Nephron (organoid): ENCODE data around the gene C5orf47.
A peak's percentile ranks its signal among the peaks of the same experiment; 100 is the strongest.
"Not testable (repeated sequence)": the region's sequence is repeated elsewhere in the genome, so short reads cannot be mapped to it uniquely, and the experiment has no call there.

ENCODE experiments used
- H3K27ac Mint-ChIP-seq, 3 experiments: 2 replicates each; pipeline ENCODE4 v1.8.0; 2020; ENCODE audit warnings: mixed read lengths in 3 of 3, mild to moderate bottlenecking in 2 of 3, moderate library complexity in 1 of 3
- H3K27me3 Mint-ChIP-seq: 2 replicates; pipeline ENCODE4 v1.8.0; 2021; ENCODE audit warnings: low read depth, mild to moderate bottlenecking, moderate library complexity, mixed read lengths
- H3K36me3 Mint-ChIP-seq: 2 replicates; pipeline ENCODE4 v1.8.0; 2020; ENCODE audit warnings: low read depth, mixed read lengths
- H3K4me1 Mint-ChIP-seq: 2 replicates; pipeline ENCODE4 v1.8.0; 2020; ENCODE audit warnings: mixed read lengths
- H3K4me3 Mint-ChIP-seq, 3 experiments: 2 replicates each; pipeline ENCODE4 v1.8.0; 2020; ENCODE audit warnings: mild to moderate bottlenecking in 3 of 3, mixed read lengths in 3 of 3, moderate library complexity in 2 of 3
- H3K9me3 Mint-ChIP-seq: 2 replicates; pipeline ENCODE4 v1.8.0; 2020; ENCODE audit warnings: mixed read lengths
- TF ChIP-seq, protein P1 (sequence below), 3 experiments: fragments of 200-600 bp; sonication (generic); IDR thresholded peaks; one replicate each; pipeline ENCODE4 v1.5.0; 2021; ENCODE audit warnings: antibody characterized with exemption in 3 of 3; ENCODE audit not compliant: unreplicated experiment in 3 of 3

The C5orf47 gene

GRCh38 chr5:174003795-174004194, 14.8 kb downstream of the C5orf47 start:
- H3K4me1 Mint-ChIP-seq = no peaks in the 10 kb centered on the region
- no peaks in the 10 kb centered on the region for H3K9me3 Mint-ChIP-seq
- H3K36me3 Mint-ChIP-seq = no peaks in the 10 kb centered on the region
- H3K27me3 Mint-ChIP-seq = no peaks in the 10 kb centered on the region
- no peak overlapping the region for H3K27ac Mint-ChIP-seq
- H3K4me3 Mint-ChIP-seq = no peak overlapping the region
- TF ChIP-seq, protein P1, sequence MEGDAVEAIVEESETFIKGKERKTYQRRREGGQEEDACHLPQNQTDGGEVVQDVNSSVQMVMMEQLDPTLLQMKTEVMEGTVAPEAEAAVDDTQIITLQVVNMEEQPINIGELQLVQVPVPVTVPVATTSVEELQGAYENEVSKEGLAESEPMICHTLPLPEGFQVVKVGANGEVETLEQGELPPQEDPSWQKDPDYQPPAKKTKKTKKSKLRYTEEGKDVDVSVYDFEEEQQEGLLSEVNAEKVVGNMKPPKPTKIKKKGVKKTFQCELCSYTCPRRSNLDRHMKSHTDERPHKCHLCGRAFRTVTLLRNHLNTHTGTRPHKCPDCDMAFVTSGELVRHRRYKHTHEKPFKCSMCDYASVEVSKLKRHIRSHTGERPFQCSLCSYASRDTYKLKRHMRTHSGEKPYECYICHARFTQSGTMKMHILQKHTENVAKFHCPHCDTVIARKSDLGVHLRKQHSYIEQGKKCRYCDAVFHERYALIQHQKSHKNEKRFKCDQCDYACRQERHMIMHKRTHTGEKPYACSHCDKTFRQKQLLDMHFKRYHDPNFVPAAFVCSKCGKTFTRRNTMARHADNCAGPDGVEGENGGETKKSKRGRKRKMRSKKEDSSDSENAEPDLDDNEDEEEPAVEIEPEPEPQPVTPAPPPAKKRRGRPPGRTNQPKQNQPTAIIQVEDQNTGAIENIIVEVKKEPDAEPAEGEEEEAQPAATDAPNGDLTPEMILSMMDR (IDR thresholded peaks at IDR 0.05; ENCODE audit: unreplicated experiment in 3 of 3) = no peak

- Mint-ChIP-seq H3K4me3 (no peak overlapping the region), H3K27me3 (no peaks in the 10 kb centered on the region), H3K36me3 (no peaks in the 10 kb centered on the region), H3K27ac (no peak overlapping the region), H3K4me1 (no peaks in the 10 kb centered on the region), H3K9me3 (no peaks in the 10 kb centered on the region)
- TF ChIP-seq, protein P1 (IDR thresholded peaks at IDR 0.05; ENCODE audit: unreplicated experiment in 3 of 3) = no peak
Observed at GRCh38 chr5:174008922-174009321, 20.0 kb downstream of the C5orf47 start.

DNA sequence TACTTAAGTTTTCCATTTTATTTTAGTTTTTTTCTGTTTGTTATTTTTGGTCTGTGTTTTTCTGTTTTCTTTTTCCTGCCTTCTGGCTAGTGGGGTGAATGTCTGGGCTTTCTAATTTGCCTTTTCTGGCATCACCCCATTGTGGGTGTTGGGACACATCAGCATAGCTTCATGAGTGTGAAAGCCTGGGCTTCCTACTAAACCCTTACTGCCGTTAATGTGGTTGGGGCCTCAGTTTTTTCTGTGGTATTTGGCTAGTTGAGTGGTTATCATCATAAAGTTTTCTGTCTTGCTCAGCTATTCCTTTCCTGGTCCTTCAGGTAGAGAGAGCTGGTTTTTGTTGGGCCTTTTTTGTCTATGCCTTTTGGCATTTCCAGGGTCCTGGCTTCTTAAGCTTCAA, 21.4 kb downstream of the C5orf47 start:
- no peaks in the 10 kb centered on the region for H3K36me3 Mint-ChIP-seq
- TF ChIP-seq, protein P1 (IDR thresholded peaks at IDR 0.05; ENCODE audit: unreplicated experiment in 3 of 3) = no peak
- no peak overlapping the region for H3K4me3 Mint-ChIP-seq
- no peaks in the 10 kb centered on the region for H3K4me1 Mint-ChIP-seq
- H3K9me3 Mint-ChIP-seq = no peaks in the 10 kb centered on the region
- H3K27ac Mint-ChIP-seq = no peak overlapping the region
- no peaks in the 10 kb centered on the region for H3K27me3 Mint-ChIP-seq

GRCh38 chr5:174011441-174011840, 22.5 kb downstream of the C5orf47 start:
- TF ChIP-seq, protein P1 (IDR thresholded peaks at IDR 0.05; ENCODE audit: unreplicated experiment in 3 of 3) = no peak
- no peaks in the 10 kb centered on the region for H3K4me1 Mint-ChIP-seq
- H3K9me3 Mint-ChIP-seq = no peaks in the 10 kb centered on the region
- H3K27me3 Mint-ChIP-seq = no peaks in the 10 kb centered on the region
- no peak overlapping the region for H3K4me3 Mint-ChIP-seq
- no peaks in the 10 kb centered on the region for H3K36me3 Mint-ChIP-seq
- no peak overlapping the region for H3K27ac Mint-ChIP-seq

- not testable (repeated sequence) for H3K36me3 Mint-ChIP-seq, H3K4me1 Mint-ChIP-seq, H3K27me3 Mint-ChIP-seq, H3K27ac Mint-ChIP-seq, H3K9me3 Mint-ChIP-seq
- TF ChIP-seq, protein P1 (IDR thresholded peaks at IDR 0.05; ENCODE audit: unreplicated experiment in 3 of 3) = peak in 2 of 3 experiments; percentile 14 to 29
- H3K4me3 Mint-ChIP-seq = peak overlapping the region; percentile 44 to 74 (median 61)
Observed at GRCh38 chr5:174020069-174020927, 31.3 kb downstream of the C5orf47 start.

- Mint-ChIP-seq H3K4me3 (no peak overlapping the region), H3K4me1 (no peaks in the 10 kb centered on the region), H3K36me3 (peaks cover 6% of the 10 kb centered on the region), H3K27me3 (no peaks in the 10 kb centered on the region), H3K27ac (no peak overlapping the region), H3K9me3 (peaks cover 5% of the 10 kb centered on the region)
- TF ChIP-seq, protein P1 (IDR thresholded peaks at IDR 0.05; ENCODE audit: unreplicated experiment in 3 of 3) = no peak
Observed at GRCh38 chr5:174020928-174021304, 31.9 kb downstream of the C5orf47 start.
